ENCODE data around the gene NCS1. TPM values are rescaled to one million over a fixed set of nuclear protein-coding genes. Genes with fewer than 3 reads are reported as not detected.
A peak's percentile ranks its signal among the peaks of the same experiment; 100 is the strongest.

The NCS1 gene
- total and polyA plus RNA-seq, 2 donors (not counting 1 experiment from before 2014, with no cell fraction given) = 44.9 to 52.0 TPM

- Histone ChIP-seq H3K9ac (ENCODE audit: insufficient read depth, low read length) (no peak overlapping the region), H3K36me3 (ENCODE audit: control insufficient read depth, insufficient read depth, low read length) (peaks cover 8% of the 10 kb centered on the region), H3K4me3 (replicated peaks in 1 of 4; ENCODE audit: control extremely low read depth in 1 of 4, insufficient read depth in 1 of 4, low read depth in 3 of 4, low read length in 4 of 4) (no peak overlapping the region), H2AFZ (ENCODE audit: low read length) (no peak overlapping the region), H3K27me3 (ENCODE audit: control insufficient read depth, insufficient read depth, low read length) (no peaks in the 10 kb centered on the region), H4K20me1 (ENCODE audit: control insufficient read depth, extremely low read depth, insufficient read depth, low read length) (no peaks in the 10 kb centered on the region), H3K9me3 (ENCODE audit: control insufficient read depth, insufficient read depth, low read depth, low read length) (no peaks in the 10 kb centered on the region), H3K27ac (ENCODE audit: insufficient read depth, low read length) (no peak overlapping the region), H3K4me2 (ENCODE audit: extremely low read depth, insufficient read depth, low read length) (no peak overlapping the region), H3K4me1 (ENCODE audit: control insufficient read depth, extremely low read depth, insufficient read depth, low read length) (peaks cover 3% of the 10 kb centered on the region), H3K79me2 (ENCODE audit: control insufficient read depth, insufficient read depth, low read length) (peaks cover 3% of the 10 kb centered on the region)
- no peak for TF ChIP-seq CTCF (conservative IDR thresholded peaks at IDR 0.05 in 1 of 2, IDR thresholded peaks at IDR 0.05 in 1 of 2; ENCODE audit: low read depth in 1 of 2, low read length in 2 of 2)
- TF ChIP-seq EZH2 (IDR thresholded peaks at IDR 0.05; ENCODE audit: low read length, missing control alignments) = no peak
- DNase-seq (ENCODE audit: low read depth in 2 of 2) = no peak
Observed at GRCh38 chr9:130214776-130215340, 42.7 kb downstream of the NCS1 start.

GRCh38 chr9:130215341-130216119 is 43.3 kb downstream of the NCS1 start:
- Histone ChIP-seq H3K79me2 (ENCODE audit: control insufficient read depth, insufficient read depth, low read length) (peaks cover 3% of the 10 kb centered on the region), H3K9me3 (ENCODE audit: control insufficient read depth, insufficient read depth, low read depth, low read length) (no peaks in the 10 kb centered on the region), H3K4me2 (ENCODE audit: extremely low read depth, insufficient read depth, low read length) (no peak overlapping the region), H3K27ac (ENCODE audit: insufficient read depth, low read length) (no peak overlapping the region), H2AFZ (ENCODE audit: low read length) (no peak overlapping the region), H3K4me3 (replicated peaks in 1 of 4; ENCODE audit: control extremely low read depth in 1 of 4, insufficient read depth in 1 of 4, low read depth in 3 of 4, low read length in 4 of 4) (no peak overlapping the region), H4K20me1 (ENCODE audit: control insufficient read depth, extremely low read depth, insufficient read depth, low read length) (no peaks in the 10 kb centered on the region), H3K36me3 (ENCODE audit: control insufficient read depth, insufficient read depth, low read length) (peaks cover 8% of the 10 kb centered on the region), H3K27me3 (ENCODE audit: control insufficient read depth, insufficient read depth, low read length) (no peaks in the 10 kb centered on the region), H3K9ac (ENCODE audit: insufficient read depth, low read length) (no peak overlapping the region), H3K4me1 (ENCODE audit: control insufficient read depth, extremely low read depth, insufficient read depth, low read length) (peaks cover 8% of the 10 kb centered on the region)
- peak; percentile 49 to 78 for DNase-seq (ENCODE audit: low read depth in 2 of 2)
- TF ChIP-seq CTCF (conservative IDR thresholded peaks at IDR 0.05 in 1 of 2, IDR thresholded peaks at IDR 0.05 in 1 of 2; ENCODE audit: low read depth in 1 of 2, low read length in 2 of 2) (no peak), EZH2 (IDR thresholded peaks at IDR 0.05; ENCODE audit: low read length, missing control alignments) (no peak)

GRCh38 chr9:130217838-130218237 is 45.6 kb downstream of the NCS1 start:
- peaks cover 8% of the 10 kb centered on the region for H3K4me1 ChIP-seq (ENCODE audit: control insufficient read depth, extremely low read depth, insufficient read depth, low read length)
- H3K27me3 ChIP-seq (ENCODE audit: control insufficient read depth, insufficient read depth, low read length) = no peaks in the 10 kb centered on the region
- H3K9me3 ChIP-seq (ENCODE audit: control insufficient read depth, insufficient read depth, low read depth, low read length) = no peaks in the 10 kb centered on the region
- no peaks in the 10 kb centered on the region for H4K20me1 ChIP-seq (ENCODE audit: control insufficient read depth, extremely low read depth, insufficient read depth, low read length)
- H3K4me3 ChIP-seq (replicated peaks in 1 of 4; ENCODE audit: control extremely low read depth in 1 of 4, insufficient read depth in 1 of 4, low read depth in 3 of 4, low read length in 4 of 4) = no peak overlapping the region
- H3K27ac ChIP-seq (ENCODE audit: insufficient read depth, low read length) = no peak overlapping the region
- TF ChIP-seq CTCF (conservative IDR thresholded peaks at IDR 0.05 in 1 of 2, IDR thresholded peaks at IDR 0.05 in 1 of 2; ENCODE audit: low read depth in 1 of 2, low read length in 2 of 2) = no peak
- no peak for TF ChIP-seq EZH2 (IDR thresholded peaks at IDR 0.05; ENCODE audit: low read length, missing control alignments)
- peaks cover 12% of the 10 kb centered on the region for H3K36me3 ChIP-seq (ENCODE audit: control insufficient read depth, insufficient read depth, low read length)
- H2AFZ ChIP-seq (ENCODE audit: low read length) = no peak overlapping the region
- no peak for DNase-seq (ENCODE audit: low read depth in 2 of 2)
- H3K79me2 ChIP-seq (ENCODE audit: control insufficient read depth, insufficient read depth, low read length) = peaks cover 2% of the 10 kb centered on the region
- no peak overlapping the region for H3K4me2 ChIP-seq (ENCODE audit: extremely low read depth, insufficient read depth, low read length)
- H3K9ac ChIP-seq (ENCODE audit: insufficient read depth, low read length) = no peak overlapping the region

All from fibroblast of lung (primary cell).